Measurements from ENCODE around the gene OR2G6.

GRCh38 chr1:248471154-248471553 lies 36.7 kb upstream of the OR2G6 start:
- TF ChIP-seq CTCF (IDR thresholded peaks at IDR 0.05; ENCODE audit: low read depth, low read length, poor library complexity, severe bottlenecking) (no peak), EZH2phosphoT487 (IDR thresholded peaks at IDR 0.05; ENCODE audit: borderline replicate concordance, low read length) (no peak)

Data from DOHH2 (cell line).